Measurements from ENCODE around the gene SLC8B1.

The SLC8B1 gene

DNA sequence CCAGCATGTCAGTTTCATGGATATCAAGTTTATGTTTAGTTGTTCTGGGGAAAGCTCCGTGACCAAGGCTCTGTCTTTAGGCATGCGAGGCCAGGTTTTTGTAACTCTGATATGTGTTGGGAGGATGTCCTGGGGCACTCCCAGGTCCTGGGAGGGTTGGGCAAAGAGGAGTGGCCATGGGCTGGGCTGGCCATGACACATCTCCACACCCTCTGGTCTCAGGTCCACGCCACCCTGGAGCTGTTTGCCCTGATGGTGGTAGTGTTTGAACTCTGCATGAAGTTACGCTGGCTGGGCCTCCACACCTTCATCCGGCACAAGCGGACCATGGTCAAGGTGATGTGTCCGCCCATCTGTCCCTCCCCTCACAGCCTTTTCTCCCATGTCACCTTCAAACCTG lies 67.3 kb downstream of the SLC8B1 start:
- no peak for DNase-seq

GRCh38 chr12:113266106-113266895 lies 68.6 kb downstream of the SLC8B1 start:
- DNase-seq = no peak

GRCh38 chr12:113263431-113263963 lies 71.4 kb downstream of the SLC8B1 start:
- DNase-seq = no peak

DNA sequence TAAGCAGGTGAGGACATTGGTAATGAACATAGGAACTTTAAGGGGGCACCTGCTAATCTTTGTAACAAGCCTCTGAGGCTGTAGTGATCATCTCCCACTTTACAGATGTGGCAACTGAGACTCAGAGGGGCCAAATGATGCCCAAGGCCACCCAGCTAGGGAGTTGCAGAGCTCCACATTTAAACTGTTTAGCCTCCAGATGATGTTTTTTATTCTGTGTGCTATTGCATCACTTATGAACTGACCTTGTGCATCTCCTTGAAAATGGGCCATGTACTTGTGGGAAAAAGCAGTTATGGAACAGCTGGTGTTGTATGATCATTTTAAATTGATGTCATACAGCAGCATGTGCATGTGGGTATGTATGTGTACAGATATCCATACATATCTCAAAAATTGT lies 72.2 kb downstream of the SLC8B1 start:
- DNase-seq = no peak

GRCh38 chr12:113261847-113262470 lies 73.0 kb downstream of the SLC8B1 start:
- DNase-seq = peak; percentile 46 to 60

DNA sequence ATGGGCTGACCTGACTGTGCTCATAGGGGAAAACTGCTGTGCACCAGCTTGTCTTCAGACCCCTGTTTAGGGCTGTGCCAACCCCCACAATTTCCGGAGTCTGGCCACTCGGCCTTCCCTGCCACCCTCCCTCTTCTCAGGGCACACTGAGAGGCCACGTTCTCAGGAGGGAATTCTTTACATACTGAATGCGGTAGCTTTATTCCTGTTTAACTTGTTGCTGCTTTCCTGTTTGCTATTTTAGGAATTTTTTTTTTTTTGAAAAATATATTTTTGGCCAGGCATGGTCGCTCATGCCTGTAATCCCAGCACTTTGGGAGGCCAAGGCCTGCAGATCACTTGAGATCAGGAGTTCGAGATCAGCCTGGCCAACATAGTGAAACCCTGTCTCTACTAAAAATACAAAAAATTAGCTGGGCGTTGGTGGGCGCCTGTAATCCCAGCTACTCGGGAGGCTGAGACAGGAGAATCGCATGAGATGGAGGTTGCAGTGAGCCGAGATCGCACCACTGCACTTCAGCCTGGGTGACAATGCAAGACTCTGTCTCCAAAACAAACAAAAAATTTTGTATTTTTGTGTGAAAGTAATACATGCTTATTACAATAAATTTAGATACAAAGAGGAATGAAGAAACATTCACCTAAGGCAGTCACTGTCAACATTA lies 74.1 kb downstream of the SLC8B1 start:
- no peak for DNase-seq

GRCh38 chr12:113260127-113260526 lies 74.8 kb downstream of the SLC8B1 start:
- no peak for DNase-seq

DNA sequence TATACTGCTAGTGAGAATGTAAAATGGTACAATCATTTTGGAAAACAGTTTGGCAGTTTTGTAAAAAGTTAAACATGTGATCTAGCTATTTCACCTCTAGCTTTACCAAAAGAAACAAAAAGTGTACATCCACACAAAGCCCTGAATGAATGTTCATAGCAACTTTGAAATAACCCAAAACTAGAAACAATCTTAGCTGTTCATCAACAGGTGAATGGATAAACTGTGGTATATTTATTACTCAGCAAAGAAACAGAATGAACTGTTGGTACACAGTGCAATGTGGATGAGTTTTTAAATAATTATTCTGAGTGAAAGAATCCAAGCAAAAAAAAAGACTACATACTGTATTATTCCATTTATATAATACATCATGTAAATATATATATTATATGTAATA lies 77.3 kb downstream of the SLC8B1 start:
- DNase-seq = no peak

- no peak for DNase-seq
Measured at GRCh38 chr12:113254298-113254697, 80.6 kb downstream of the SLC8B1 start.

DNA sequence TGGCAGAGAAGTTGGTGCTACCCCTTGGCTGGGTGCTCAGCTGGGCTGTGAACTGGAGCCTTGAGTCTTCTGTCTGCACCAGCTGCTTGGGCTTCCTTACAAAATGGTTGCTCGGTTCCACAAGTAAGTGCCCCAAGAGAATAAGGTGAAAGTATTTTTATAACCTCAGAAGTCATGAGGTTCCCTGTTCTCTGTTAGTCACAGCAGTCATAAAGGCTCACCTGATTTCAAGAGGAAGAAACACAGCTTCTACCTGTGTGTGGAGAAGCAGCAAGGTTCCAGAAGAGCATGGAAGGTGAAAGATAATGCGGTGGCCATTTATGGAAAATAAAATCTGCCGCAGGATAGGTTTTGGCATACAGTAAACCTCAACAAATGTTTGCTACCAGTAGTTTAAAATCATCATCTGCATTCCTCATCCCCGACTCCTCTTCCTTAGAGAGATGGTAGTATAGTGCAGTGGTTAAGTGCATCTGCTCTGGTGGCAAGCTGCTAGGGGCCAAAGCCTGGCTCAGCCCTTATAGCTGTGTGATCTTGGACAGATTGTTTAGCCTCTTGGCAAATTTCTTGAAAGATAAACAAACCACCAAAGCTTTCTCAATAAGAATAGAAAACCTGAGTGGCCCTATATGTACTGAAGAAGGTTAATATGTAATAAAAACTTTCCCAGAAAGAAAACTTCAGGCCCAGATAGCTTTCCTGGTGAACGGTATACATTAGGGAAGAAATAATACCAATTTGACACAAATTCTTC lies 81.2 kb downstream of the SLC8B1 start:
- no peak for DNase-seq

DNA sequence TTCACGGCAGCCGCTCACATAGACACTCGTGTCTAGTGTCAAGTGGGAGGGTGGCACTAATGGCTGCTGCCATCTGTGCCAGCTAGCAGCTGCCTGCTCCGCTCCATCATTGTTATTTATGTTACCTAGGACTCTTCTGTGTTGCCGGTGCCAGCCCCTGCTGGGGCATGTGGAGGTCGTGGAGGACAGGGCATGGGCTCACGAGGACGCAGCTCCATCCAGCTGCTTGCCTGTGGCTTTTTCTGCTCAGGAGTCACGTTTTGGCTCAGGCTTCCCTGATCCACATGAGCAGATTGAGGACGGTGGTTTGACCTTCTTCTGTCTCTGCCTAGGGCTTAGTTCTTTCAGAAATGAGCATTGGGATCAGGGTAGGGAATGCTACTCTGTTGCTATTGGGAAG lies 82.4 kb downstream of the SLC8B1 start:
- no peak for DNase-seq

- DNase-seq = no peak
Measured at GRCh38 chr12:113251404-113252070, 83.4 kb downstream of the SLC8B1 start.

- DNase-seq = no peak
Measured at GRCh38 chr12:113250045-113250444, 84.9 kb downstream of the SLC8B1 start.

GRCh38 chr12:113249546-113249945 lies 85.4 kb downstream of the SLC8B1 start:
- DNase-seq = no peak

- no peak for DNase-seq
Measured at GRCh38 chr12:113248842-113249435, 86.0 kb downstream of the SLC8B1 start.
